Heart left ventricle (tissue), 13 donors: Measurements from ENCODE around the gene ACSF3.

Source experiments
- POLR2A ChIP-seq, 2 donors: fragments of 450-650 bp; IDR thresholded peaks; one replicate each; pipeline ENCODE4 v1.6.1; 2017; ENCODE audit warnings: antibody characterized with exemption in 2 of 2, mild to moderate bottlenecking in 2 of 2, moderate library complexity in 2 of 2
- TF ChIP-seq, protein P1 (sequence below), 12 donors: fragments of 200-600 bp; sonication (generic) in 4 of 12; IDR thresholded peaks; one replicate each; pipeline versions ENCODE4 v1.5.0 to v1.8.0; 2018 to 2022; ENCODE audit warnings: antibody characterized with exemption in 12 of 12, mild to moderate bottlenecking in 5 of 12
- donor health status: ischemic (EF 13 %, LVEDD 7.1; RV severe dilation, severe dysfunction).
- donor health status: DM: no; HTN: yes; CAD: no.
- donor health status: DM: no; HTN: no; CAD: no.
- donor health status: ischemic (EF 25% LVEDD 6.9; RV normal size, moderate dysfunction).
- donor health status: ischemic (EF 25% LVEDD 5.7; RV mildly dilated, moderate dysfunction).
- donor health status: ischemic (EF 35%, LVEDD 5.7; RV mildly dilated, moderate dysfunction).
- donor health status: nonischemic (EF 11% LVEDD 7.7; RV severe dilation, severe dysfunction).
- donor health status: DM: yes; HTN: yes; CAD: no.
- donor health status: PGD.
- donor health status: ischemic (EF 29% LVEDD 5.4; RV normal size, mild dysfunction).
- donor health status: nonischemic (EF 23%, LVEDD 6.1; RV moderate dilation, normal function).

DNA sequence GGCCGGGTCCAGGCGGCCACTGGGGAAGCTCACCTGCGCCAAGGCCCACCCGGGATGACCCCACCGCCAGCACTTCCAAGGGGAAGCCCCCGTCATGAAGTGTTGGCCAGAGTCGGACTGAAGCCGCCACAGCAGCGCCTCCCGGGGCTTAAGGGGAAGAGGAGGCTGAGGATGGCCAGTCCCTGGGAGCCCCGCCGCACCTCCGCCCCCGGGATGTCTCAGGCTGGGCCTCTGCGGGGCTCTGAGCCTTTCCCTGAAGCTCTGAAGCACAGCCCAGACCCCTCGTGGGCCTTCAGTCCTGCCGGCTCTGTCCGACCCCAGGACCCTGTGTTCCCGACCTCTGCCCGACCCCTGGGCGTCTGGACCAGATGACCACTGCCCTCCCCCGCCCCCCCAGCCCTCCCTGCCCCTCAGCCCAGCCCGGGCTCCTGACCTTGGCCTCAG is 42.8 kb upstream of the ACSF3 start:
- no peak for TF ChIP-seq POLR2A (IDR thresholded peaks at IDR 0.05)
- TF ChIP-seq, protein P1, sequence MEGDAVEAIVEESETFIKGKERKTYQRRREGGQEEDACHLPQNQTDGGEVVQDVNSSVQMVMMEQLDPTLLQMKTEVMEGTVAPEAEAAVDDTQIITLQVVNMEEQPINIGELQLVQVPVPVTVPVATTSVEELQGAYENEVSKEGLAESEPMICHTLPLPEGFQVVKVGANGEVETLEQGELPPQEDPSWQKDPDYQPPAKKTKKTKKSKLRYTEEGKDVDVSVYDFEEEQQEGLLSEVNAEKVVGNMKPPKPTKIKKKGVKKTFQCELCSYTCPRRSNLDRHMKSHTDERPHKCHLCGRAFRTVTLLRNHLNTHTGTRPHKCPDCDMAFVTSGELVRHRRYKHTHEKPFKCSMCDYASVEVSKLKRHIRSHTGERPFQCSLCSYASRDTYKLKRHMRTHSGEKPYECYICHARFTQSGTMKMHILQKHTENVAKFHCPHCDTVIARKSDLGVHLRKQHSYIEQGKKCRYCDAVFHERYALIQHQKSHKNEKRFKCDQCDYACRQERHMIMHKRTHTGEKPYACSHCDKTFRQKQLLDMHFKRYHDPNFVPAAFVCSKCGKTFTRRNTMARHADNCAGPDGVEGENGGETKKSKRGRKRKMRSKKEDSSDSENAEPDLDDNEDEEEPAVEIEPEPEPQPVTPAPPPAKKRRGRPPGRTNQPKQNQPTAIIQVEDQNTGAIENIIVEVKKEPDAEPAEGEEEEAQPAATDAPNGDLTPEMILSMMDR (IDR thresholded peaks at IDR 0.05): no peak
